HL-60 (cell line): Measurements from ENCODE around the gene EYA3.
"Not testable (repeated sequence)": the region's sequence is repeated elsewhere in the genome, so short reads cannot be mapped to it uniquely, and the experiment has no call there.

Experiments used
- DNase-seq, 2 experiments: peaks; one replicate each; pipeline ENCODE4 v3.0.0-alpha.2; 2010 to 2020; ENCODE audit warnings: low read depth in 1 of 2, low spot score in 1 of 2
- H3K27ac ChIP-seq: fragments of 250-450 bp; sonication (Bioruptor Pico); replicated peaks from 2 replicates; pipeline ENCODE4 v1.5.1; 2020; ENCODE audit warnings: mild to moderate bottlenecking, moderate library complexity
- H3K27me3 ChIP-seq: fragments of 250-450 bp; sonication (Bioruptor Pico); 2 replicates; pipeline ENCODE4 v1.5.1; 2021; ENCODE audit warnings: mild to moderate bottlenecking, moderate library complexity; ENCODE audit not compliant: insufficient read depth, poor library complexity, severe bottlenecking
- H3K4me3 ChIP-seq: replicated peaks from 2 replicates; pipeline ENCODE4 v1.5.1; 2011; ENCODE audit warnings: mild to moderate bottlenecking, control low read depth, low read length; ENCODE audit not compliant: insufficient read depth
- GABPA ChIP-seq: IDR thresholded peaks from 2 replicates; pipeline ENCODE4 v1.6.1; 2012; ENCODE audit warnings: low read depth
- POLR2AphosphoS5 ChIP-seq: IDR thresholded peaks from 2 replicates; pipeline ENCODE4 v1.6.1; 2012; ENCODE audit warnings: low read depth
- SPI1 ChIP-seq: IDR thresholded peaks from 2 replicates; pipeline ENCODE4 v1.6.1; 2012; ENCODE audit warnings: low read depth, mild to moderate bottlenecking, borderline replicate concordance
- TF ChIP-seq, protein P1 (sequence below): IDR thresholded peaks from 2 replicates; pipeline ENCODE4 v1.6.1; 2012; ENCODE audit warnings: low read depth; ENCODE audit not compliant: insufficient replicate concordance
- TF ChIP-seq, protein P2 (sequence below): IDR thresholded peaks from one replicate; pipeline ENCODE4 v1.5.1; 2011; ENCODE audit warnings: low read length, control low read depth, inconsistent platforms; ENCODE audit not compliant: insufficient read depth

Gene EYA3

DNA sequence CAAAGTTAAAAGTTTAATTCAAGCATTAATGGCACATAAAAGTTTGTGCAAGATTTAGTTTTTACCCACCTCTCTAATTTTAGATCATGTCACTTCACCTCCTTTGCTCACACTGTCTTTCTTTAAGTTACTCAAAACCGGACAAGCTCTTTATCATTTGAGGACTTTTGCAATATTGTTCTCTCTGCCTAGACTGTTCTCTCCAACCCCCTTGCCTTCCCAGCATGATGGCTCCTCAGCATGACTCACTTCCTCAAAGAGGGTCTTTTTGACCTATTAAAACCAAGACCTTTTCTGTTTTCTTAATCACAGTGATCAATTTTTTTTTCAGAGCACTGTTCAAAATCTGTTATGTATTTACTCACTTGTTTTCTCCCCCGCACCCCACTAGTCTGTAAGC is 67.3 kb downstream of the EYA3 start:
- H3K4me3 ChIP-seq = no peak overlapping the region
- TF ChIP-seq, protein P1, sequence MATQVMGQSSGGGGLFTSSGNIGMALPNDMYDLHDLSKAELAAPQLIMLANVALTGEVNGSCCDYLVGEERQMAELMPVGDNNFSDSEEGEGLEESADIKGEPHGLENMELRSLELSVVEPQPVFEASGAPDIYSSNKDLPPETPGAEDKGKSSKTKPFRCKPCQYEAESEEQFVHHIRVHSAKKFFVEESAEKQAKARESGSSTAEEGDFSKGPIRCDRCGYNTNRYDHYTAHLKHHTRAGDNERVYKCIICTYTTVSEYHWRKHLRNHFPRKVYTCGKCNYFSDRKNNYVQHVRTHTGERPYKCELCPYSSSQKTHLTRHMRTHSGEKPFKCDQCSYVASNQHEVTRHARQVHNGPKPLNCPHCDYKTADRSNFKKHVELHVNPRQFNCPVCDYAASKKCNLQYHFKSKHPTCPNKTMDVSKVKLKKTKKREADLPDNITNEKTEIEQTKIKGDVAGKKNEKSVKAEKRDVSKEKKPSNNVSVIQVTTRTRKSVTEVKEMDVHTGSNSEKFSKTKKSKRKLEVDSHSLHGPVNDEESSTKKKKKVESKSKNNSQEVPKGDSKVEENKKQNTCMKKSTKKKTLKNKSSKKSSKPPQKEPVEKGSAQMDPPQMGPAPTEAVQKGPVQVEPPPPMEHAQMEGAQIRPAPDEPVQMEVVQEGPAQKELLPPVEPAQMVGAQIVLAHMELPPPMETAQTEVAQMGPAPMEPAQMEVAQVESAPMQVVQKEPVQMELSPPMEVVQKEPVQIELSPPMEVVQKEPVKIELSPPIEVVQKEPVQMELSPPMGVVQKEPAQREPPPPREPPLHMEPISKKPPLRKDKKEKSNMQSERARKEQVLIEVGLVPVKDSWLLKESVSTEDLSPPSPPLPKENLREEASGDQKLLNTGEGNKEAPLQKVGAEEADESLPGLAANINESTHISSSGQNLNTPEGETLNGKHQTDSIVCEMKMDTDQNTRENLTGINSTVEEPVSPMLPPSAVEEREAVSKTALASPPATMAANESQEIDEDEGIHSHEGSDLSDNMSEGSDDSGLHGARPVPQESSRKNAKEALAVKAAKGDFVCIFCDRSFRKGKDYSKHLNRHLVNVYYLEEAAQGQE = no peak
- no peak for TF ChIP-seq SPI1
- no peak overlapping the region for H3K27ac ChIP-seq
- DNase-seq = no peak
- H3K27me3 ChIP-seq = no peaks in the 10 kb centered on the region

DNA sequence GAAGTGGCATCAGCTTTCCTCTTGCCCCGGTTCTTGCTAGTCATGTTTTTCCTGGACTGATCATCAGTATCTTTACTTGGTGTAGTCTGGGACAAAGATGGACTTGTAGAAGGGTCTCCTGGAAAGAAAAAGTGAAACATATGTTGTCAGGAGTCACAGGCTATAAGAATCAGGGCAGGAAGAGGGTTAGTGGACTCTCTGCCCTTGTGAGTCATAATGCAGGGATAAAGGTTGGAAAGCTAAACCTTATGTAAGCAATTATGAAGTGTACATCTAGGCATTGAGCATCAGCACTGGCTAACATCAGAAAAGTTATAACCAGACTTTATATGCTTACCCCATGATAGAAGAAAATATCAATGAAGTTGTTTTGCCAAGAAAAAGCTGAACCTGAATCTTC is 77.4 kb downstream of the EYA3 start:
- TF ChIP-seq POLR2AphosphoS5 (no peak), GABPA (no peak), SPI1 (no peak)
- TF ChIP-seq, protein P1 = no peak
- TF ChIP-seq, protein P2, sequence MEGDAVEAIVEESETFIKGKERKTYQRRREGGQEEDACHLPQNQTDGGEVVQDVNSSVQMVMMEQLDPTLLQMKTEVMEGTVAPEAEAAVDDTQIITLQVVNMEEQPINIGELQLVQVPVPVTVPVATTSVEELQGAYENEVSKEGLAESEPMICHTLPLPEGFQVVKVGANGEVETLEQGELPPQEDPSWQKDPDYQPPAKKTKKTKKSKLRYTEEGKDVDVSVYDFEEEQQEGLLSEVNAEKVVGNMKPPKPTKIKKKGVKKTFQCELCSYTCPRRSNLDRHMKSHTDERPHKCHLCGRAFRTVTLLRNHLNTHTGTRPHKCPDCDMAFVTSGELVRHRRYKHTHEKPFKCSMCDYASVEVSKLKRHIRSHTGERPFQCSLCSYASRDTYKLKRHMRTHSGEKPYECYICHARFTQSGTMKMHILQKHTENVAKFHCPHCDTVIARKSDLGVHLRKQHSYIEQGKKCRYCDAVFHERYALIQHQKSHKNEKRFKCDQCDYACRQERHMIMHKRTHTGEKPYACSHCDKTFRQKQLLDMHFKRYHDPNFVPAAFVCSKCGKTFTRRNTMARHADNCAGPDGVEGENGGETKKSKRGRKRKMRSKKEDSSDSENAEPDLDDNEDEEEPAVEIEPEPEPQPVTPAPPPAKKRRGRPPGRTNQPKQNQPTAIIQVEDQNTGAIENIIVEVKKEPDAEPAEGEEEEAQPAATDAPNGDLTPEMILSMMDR = no peak
- no peak overlapping the region for H3K4me3 ChIP-seq
- H3K27me3 ChIP-seq = no peaks in the 10 kb centered on the region
- no peak for DNase-seq
- no peak overlapping the region for H3K27ac ChIP-seq

DNA sequence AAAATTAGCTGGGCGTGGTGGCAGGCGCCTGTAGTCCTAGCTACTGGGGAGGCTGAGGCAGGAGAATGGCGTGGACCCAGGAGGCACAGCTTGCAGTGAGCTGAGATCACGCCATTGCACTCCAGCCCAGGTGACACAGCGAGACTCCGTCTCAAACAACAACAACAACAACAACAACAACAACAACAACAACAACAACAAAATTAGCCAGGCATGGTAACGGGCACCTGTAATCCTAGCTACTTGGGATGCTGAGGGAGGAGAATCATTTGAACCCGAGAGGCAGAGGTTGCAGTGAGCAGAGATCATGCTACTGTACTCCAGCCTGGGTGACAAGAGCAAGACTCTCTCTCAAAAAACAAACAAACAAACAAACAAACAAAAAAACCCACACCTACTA is 85.3 kb downstream of the EYA3 start:
- not testable (repeated sequence) for H3K27ac ChIP-seq, DNase-seq, H3K4me3 ChIP-seq, H3K27me3 ChIP-seq

DNA sequence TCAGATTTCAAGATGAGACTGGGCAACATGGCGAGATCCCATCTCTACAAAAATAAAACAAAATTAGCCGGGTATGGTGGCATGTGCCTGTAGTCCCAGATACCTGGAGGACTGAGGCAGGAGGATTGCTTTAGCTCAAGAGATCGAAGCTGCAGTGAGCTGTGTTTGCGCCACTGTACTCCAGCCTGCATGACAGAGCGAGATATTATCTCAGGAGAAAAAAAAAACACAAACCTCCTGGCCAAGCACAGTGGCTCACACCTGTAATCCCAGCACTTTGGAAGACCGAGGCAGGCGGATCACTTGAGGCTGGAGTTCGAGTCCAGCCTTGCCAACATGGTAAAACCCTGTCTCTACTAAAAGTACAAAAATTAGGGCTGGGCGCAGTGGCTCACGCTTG is 85.8 kb downstream of the EYA3 start:
- Histone ChIP-seq H3K4me3 (no peak overlapping the region), H3K27me3 (no peaks in the 10 kb centered on the region), H3K27ac (no peak overlapping the region)
- TF ChIP-seq, protein P2 = no peak
- TF ChIP-seq POLR2AphosphoS5 = no peak
- TF ChIP-seq, protein P1 = no peak
- no peak for TF ChIP-seq GABPA
- TF ChIP-seq SPI1 = no peak
- no peak for DNase-seq
